GM18951 (cell line): ENCODE data around the gene GPR42.
"Not testable (repeated sequence)": the region's sequence is repeated elsewhere in the genome, so short reads cannot be mapped to it uniquely, and the experiment has no call there.

Source experiments
- POLR2A ChIP-seq: IDR thresholded peaks from 4 replicates; pipeline ENCODE4 v1.6.1; 2011; ENCODE audit warnings: mild to moderate bottlenecking; ENCODE audit not compliant: insufficient read length, insufficient read depth; ENCODE audit errors: extremely low read depth
- in situ Hi-C: fragments of 300-500 bp; cut with MboI; formaldehyde crosslinking; loops from one replicate; pipeline ENCODE4 v1.12.0; 2022; ENCODE audit warnings: low sequenced_read_pairs, mixed read lengths, inconsistent platforms; ENCODE audit not compliant: unreplicated experiment

GPR42 gene

DNA sequence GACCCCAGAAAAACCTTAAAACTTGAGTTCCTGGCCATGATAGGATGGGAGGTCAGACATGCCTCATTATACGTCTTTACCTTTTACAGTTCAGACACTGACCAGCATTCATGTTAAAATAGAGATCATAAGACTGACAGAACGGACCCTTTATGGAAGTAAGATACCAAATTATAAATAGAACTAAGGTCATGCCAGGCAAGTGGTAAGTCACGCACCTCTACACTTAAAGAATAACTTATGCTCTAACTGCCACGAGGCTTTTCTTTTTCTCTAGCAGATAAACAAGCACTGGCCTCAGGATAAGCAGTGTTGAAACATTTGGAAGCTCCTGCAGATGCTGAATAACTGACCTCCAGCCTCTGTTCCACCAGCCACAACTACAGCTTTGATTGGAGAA, 28.4 kb downstream of the GPR42 start:
- in situ Hi-C loops: no loop called here
- TF ChIP-seq POLR2A: no peak

DNA sequence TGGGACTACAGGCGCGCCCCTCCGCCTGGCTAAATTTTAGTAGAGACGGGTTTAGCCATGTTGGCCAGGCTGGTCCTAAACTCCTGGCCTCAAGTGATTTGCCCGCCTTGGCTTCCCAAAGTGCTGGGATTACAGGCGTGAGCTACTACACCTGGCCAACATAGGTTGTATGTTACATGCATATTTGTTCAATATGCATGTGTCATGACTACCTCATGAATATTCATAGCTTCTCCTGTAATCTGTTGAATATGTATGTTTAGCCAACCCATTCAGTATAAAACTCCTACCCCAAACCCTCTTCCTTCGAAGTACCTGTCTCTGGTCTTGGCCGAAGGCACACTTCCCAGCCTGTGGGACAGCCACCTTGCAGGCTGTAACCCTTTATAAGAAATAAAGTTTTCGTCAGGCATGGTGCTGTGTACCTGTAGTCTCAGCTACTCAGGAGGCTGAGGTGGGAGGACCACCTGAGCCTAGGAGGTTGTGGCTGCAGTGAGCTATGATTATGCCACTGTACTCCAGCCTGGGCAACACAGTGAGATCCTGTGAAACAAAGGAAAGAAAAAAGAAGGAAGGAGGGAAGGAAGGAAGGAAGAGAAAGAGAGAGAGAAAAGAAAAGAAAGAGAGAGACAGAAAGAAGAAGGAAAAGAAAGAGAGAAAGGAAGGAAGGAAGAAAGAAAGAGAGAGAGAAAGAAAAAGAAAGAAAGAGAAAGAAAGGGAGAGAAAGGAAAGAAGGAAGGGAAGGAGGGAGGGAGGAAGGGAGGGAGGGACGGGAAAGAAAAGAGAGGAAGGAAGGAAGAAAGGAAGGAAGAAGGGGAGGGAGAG, 29.3 kb downstream of the GPR42 start:
- no peak for TF ChIP-seq POLR2A
- in situ Hi-C loops: no loop called here

DNA sequence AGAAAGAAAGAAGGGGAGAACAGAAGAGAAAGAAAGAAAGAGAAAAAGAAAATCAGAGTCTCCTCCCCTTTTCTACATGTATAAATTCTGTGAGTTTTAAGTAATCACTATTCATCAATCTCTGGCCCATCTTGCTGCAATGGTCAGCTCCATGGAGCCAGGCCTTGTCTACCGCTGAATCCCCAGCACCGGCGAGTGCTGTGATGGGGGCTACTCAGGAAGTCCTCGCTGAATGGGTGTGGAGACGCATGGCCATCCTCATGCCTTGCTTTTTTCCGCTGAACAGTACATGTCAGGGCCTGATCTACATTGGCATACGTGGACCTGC, 29.9 kb downstream of the GPR42 start:
- in situ Hi-C loops: no loop called here

DNA sequence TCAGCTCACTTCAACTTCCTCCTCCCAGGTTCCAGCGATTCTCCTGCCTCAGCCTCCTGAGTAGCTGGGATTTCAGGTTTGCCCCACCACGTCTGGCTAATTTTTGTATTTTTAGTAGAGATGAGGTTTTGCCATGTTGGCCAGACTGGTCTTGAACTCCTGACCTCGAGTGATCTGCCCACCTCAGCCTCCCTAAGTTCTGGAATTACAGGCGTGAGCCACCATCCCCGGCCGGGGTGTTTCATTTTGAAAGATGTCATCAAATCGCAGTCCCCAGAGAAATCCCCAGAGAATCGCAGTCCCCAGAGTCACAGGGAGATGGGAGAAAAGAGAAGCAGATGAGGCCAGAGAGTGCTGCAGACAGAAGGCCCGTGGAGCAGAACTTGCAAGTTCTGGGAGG, 30.5 kb downstream of the GPR42 start:
- in situ Hi-C loops: not testable (repeated sequence)

More for the DNA sequence above, 29.9 kb downstream of the GPR42 start:
- no peak for TF ChIP-seq POLR2A

DNA sequence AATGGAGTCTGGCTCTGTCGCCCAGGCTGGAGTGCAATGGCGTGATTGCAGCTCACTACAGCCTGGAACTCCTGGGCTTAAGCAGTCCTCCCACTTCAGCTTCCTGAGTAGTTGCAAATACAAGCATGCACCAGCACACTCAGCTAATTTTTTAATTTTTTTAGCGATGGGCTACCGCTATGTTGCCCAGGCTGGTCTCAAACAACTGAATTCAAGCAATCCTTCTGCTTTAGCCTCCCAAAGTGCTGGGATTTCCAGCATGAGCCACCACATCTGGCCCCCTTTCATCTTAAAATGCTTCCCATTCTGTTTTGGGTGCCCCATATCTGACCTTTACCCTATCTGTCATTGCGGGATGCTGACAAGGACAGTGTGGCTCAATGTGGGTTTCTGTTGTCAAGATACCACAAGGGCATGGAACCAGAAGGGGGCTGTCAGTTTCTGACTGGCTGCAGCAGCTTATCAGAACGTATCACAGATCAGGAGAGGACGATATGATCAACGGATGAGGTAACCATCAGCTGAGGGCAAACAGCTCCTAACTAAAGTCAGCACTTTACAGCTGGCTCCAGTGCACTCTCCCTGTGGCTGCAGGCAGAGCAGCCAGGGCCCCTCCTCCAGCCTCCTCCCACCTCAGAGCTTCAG, 32.4 kb downstream of the GPR42 start:
- in situ Hi-C loops: no loop called here

DNA sequence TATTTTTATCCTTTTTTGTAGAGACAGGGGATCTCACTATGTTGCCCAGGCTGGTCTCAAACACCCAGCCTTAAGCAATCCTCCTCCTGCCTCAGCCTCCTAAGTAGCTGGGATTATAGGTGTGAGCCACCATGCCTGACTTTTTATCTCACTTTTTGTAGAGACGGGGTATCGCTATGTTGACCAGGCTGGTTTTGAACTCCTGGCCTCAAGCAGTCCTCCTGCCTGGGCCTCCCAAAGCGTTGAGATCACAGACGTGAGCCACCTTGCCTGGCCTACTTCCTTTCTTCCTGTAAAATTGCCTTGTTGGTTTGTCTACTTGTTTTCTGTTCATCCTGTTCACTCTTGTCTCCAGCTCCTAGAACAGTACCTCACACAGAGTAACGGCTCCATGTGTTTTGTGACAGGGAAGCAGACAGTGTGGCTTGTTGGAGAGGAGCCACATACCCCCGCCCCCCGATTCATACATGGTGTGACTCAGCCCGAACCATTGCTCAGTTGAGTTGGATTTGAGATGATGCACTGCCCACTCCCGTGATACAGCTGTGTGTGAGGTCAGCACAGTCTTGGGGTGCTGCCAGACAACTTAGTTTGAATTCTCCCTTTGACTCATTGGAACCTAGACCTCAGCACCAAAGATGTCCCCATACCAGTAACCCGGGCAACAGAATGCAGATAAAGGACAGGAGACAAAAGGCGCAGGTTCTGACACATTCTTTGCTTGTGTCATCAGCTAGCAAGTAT, 34.2 kb downstream of the GPR42 start:
- TF ChIP-seq POLR2A: no peak
- in situ Hi-C loops: no loop called here

More for the DNA sequence above, 32.4 kb downstream of the GPR42 start:
- no peak for TF ChIP-seq POLR2A

DNA sequence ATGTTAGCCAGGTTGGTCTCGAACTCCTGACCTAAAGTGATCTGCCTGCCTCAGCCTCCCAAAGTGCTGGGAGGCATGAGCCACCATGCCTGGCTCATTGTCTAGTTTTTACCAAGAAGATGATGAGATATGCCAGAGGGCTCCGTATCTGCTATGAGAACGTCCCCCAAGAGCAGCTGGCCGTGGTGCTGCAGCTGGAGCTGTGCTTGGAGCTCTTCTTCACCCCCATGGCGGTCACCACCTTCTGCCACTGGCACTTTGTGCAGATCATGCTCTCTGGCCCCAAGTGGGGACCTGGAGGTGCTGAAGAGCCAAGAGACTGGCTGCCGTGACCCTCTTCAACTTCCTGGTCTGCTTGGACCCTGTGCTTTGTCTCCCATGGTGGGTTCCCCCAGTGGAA, 36.8 kb downstream of the GPR42 start:
- in situ Hi-C loops: no loop called here
- TF ChIP-seq POLR2A: no peak

DNA sequence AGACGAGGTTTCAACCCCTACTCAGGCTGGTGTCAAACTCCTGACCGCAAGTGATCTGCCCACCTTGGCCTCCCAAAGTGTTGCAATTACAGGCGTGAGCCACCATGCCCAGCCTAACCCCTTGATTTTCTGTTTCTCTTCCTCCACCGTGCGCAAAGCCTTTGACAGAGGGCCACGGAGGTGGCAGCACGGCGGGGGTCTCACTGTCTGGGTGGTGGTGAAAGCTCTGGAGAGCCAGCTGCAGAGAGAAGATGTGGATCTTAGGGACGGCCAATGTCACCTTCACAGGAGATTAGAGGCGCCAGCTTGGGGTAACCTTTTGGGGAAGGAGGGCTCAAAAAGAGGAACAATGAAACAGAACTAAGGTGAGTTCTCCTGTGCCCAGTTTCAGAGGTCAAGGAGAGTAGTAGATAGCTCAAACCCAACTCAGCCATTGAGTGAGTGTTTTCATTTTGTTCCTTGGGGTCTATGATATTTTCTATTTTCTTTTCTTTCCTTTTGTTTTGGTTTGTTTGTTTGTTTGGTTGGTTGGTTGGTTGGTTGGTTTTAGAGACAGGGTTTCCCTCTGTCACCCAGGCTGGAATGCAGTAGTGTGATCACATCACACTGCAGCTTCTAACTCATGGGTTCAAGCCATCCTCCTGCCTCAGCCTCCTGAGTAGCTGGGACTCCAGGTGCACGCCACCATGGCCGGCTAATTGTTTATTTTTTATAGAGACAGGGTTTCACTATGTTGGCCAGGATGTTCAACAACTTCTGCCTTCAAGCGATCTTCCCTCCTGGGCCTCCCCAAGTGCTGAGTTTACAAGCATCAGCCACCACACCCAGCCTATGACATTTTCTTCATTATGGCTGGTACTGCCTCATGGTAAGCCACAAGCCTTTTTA, 37.7 kb downstream of the GPR42 start:
- in situ Hi-C loops: no loop called here
- no peak for TF ChIP-seq POLR2A

DNA sequence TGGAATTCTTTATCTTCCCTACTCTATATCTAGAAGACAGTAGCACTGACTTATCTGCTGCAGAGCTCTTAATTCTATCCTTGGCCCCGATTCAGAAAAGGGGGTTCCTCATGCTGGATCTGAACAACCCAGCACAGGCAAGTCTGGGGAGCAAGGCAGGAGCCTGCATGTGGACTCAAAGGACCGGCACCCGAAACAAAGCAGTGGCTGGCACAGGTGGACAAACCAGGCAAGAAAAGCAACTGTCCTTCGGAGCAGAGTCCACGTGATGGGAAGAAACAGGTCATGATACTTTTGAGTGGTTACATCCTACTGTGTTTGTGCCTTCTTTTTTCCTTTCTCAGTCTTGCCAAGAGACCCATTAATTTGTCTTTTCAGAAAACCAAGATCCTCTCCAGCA, 38.3 kb downstream of the GPR42 start:
- TF ChIP-seq POLR2A: no peak
- in situ Hi-C loops: no loop called here

DNA sequence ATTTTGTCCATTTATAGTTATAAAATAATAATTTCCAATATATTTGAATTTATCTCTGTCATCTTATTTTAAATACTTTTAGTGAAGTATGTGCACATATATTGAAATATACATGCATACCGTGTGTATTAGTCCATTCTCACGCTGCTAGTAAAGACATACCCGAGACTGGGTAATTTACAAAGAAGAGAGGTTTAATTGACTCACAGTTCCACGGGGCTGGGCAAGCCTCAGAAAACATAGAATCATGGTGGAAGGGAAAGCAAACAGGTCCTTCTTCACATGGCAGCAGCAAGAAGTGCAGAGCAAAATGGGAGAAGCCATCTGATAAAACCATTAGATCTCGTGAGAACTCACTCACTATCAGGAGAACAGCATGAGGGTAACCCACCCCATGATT, 39.6 kb downstream of the GPR42 start:
- in situ Hi-C loops: no loop called here
- TF ChIP-seq POLR2A: no peak

DNA sequence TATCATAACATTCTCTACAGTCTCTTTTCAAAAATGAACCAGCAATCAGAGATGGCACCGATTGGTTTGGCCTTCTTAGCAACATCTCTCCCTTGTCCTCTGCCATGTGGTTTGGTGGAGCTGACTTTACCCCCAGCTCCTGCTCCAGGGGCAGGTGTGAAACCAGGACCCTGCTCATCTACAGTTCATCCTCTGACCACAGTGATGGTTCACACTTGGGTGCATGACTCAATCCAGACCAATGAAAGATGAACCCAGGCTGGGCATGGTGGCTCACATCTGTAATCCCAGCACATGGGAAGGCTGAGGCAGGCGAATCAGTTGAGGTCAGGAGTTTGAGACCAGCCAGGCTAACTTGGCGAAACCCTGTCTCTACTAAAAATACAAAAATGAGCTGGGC, 43.6 kb downstream of the GPR42 start:
- in situ Hi-C loops: no loop called here
- TF ChIP-seq POLR2A: no peak

DNA sequence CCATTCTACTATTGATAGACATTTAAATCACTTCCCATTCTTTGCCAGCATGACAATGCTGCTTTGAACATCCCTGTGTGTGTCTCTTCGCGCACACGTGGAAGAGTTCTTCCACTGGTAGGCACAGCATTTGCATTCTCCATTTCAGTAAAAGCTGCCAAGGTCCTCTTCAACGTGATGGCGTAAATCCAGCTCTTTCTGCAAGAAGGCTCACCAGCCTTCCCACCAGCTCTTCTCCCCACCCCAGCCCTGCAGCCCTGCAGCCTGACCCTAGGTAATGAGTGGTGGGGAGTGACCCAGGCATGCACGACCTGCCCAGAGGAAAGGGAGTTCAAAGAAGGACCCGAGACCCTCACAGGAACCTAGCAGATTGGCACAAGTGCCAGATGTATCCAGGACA, 45.5 kb downstream of the GPR42 start:
- in situ Hi-C loops: no loop called here
- no peak for TF ChIP-seq POLR2A

DNA sequence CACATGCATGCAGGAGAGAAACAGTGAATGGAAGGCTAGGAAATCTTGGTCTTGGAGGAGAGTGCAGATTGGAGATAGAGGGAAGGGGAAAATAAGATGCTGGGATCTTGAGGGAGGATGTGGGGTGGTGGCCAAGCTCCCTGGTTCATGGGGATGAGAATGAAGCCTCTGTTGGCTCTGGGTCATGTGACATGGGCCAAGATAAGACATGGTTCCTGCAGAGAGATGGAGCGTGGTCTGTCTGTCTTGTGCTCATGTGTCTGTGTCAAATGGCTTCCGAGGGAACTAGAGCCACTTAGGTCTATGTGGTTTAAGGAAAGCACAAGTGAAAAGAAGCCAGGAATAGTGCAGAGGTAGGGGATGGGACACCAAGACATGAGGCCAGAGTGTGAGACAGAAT, 46.4 kb downstream of the GPR42 start:
- in situ Hi-C loops: no loop called here
- TF ChIP-seq POLR2A: no peak
